Tongue (tissue), 3 donors: ENCODE measurements around the gene ZBTB37. TPM values are rescaled to one million over a fixed set of nuclear protein-coding genes. Genes with fewer than 3 reads are reported as not detected.
"Not testable (repeated sequence)": the region's sequence is repeated elsewhere in the genome, so short reads cannot be mapped to it uniquely, and the experiment has no call there.

Experiments used
- DNase-seq: peaks from one replicate; pipeline ENCODE4 v3.0.0-alpha.2; 2015
- small RNA-seq: library from RNA; depleted of rRNA; stranded (forward); fragments of <200 nt; gene quantifications from one replicate; pipeline ENCODE3, GENCODE V24; 2014; ENCODE audit warnings: low replicate concordance
- total RNA-seq: library from RNA; depleted of rRNA; stranded (reverse); fragments of >200 nt; gene quantifications from one replicate; pipeline ENCODE4 v1.2.3, GENCODE V29; 2014

ZBTB37 gene
- total RNA-seq, 1 donor from 2014 or later: 16.7 TPM

- no peak for DNase-seq
Observed at GRCh38 chr1:173914366-173914871, 46.2 kb downstream of the ZBTB37 start.

- no peak for DNase-seq
Observed at GRCh38 chr1:173915596-173915995, 47.4 kb downstream of the ZBTB37 start.

- no peak for DNase-seq
Observed at GRCh38 chr1:173916667-173917066, 48.5 kb downstream of the ZBTB37 start.

GRCh38 chr1:173917149-173917548 lies 49.0 kb downstream of the ZBTB37 start, which contains the start of gene SERPINC1:
SERPINC1 (minus strand) TSS chr1:173917327; CDS start chr1:173917259, 68 bp downstream.
- DNase-seq: no peak

- DNase-seq: no peak
Observed at GRCh38 chr1:173917635-173918493, 49.7 kb downstream of the ZBTB37 start.

GRCh38 chr1:173920861-173921260 lies 52.7 kb downstream of the ZBTB37 start:
- DNase-seq: no peak

- no peak for DNase-seq
Observed at GRCh38 chr1:173925306-173926242, 57.4 kb downstream of the ZBTB37 start.

- not testable (repeated sequence) for DNase-seq
Observed at GRCh38 chr1:173930541-173930940, 62.4 kb downstream of the ZBTB37 start.

- no peak for DNase-seq
Observed at GRCh38 chr1:173934440-173934839, 66.3 kb downstream of the ZBTB37 start.

GRCh38 chr1:173937062-173937461 lies 68.9 kb downstream of the ZBTB37 start:
- no peak for DNase-seq

- no peak for DNase-seq
Observed at GRCh38 chr1:173946380-173946921, 78.3 kb downstream of the ZBTB37 start.

GRCh38 chr1:173948594-173948993 lies 80.4 kb downstream of the ZBTB37 start:
- no peak for DNase-seq

Small RNA genes within 50 kb of the gene (small RNA-seq; reads per million reads assigned to genes)
- gene RNA5SP67: not detected

Other genes with a start within 250 kb of the ZBTB37 start
- gene TEX50, start 233.0 kb upstream of the ZBTB37 start, total RNA-seq: not detected
- gene ANKRD45, start 198.5 kb upstream of the ZBTB37 start, total RNA-seq: 0.72 TPM
- 45.5 TPM for gene KLHL20, start 153.4 kb upstream of the ZBTB37 start, total RNA-seq
- 17.6 TPM for gene DARS2, start 43.7 kb upstream of the ZBTB37 start, total RNA-seq
- gene CENPL, start 43.5 kb upstream of the ZBTB37 start, total RNA-seq: 12.6 TPM
- gene GAS5, start 391 bp upstream of the ZBTB37 start, total RNA-seq: 295 TPM
- not detected for gene SERPINC1, start 48.9 kb downstream of the ZBTB37 start, total RNA-seq
- gene RC3H1, start 154.0 kb downstream of the ZBTB37 start, total RNA-seq: 31.4 TPM